Tongue (tissue), 2 donors: ENCODE measurements around the gene FAT4. TPM values are rescaled to one million over a fixed set of nuclear protein-coding genes. Genes with fewer than 3 reads are reported as not detected.

Source experiments
- DNase-seq: peaks from one replicate; pipeline ENCODE4 v3.0.0-alpha.2; 2015
- total RNA-seq: library from RNA; depleted of rRNA; stranded (reverse); fragments of >200 nt; gene quantifications from one replicate; pipeline ENCODE4 v1.2.3, GENCODE V29; 2014

The FAT4 gene
- total RNA-seq, 1 donor from 2014 or later: 81.5 TPM

DNA sequence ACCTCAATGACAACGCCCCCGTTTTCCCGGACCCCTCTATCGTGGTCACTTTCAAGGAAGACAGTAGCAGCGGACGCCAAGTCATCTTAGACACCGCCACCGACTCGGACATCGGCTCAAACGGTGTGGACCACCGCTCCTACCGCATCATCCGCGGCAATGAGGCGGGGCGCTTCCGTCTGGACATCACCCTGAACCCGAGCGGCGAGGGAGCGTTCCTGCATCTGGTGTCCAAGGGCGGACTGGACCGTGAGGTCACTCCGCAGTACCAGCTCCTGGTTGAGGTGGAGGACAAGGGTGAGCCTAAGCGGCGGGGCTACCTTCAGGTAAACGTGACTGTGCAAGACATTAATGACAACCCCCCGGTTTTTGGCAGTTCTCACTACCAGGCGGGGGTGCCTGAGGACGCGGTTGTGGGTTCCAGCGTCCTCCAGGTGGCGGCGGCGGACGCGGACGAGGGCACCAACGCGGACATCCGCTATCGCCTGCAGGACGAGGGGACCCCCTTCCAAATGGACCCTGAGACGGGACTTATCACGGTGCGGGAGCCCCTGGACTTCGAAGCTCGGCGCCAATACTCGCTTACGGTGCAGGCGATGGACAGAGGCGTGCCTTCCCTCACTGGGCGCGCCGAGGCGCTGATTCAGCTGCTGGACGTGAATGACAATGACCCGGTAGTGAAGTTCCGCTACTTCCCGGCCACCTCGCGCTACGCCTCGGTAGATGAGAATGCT is 2.2 kb downstream of the FAT4 start:
- DNase-seq: peak; percentile 51

GRCh38 chr4:125317525-125317877 is 2.7 kb downstream of the FAT4 start:
- peak; percentile 65 for DNase-seq

DNA sequence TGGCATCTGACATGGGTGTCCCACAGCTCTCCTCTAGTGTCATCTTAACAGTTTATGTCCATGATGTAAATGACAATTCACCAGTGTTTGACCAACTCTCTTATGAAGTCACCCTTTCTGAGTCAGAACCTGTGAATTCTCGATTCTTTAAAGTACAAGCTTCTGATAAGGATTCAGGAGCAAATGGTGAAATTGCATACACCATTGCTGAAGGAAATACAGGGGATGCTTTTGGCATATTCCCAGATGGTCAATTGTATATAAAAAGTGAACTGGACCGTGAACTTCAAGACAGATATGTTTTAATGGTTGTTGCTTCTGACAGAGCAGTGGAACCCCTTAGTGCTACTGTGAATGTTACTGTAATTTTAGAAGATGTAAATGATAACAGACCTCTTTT is 4.6 kb downstream of the FAT4 start:
- no peak for DNase-seq

GRCh38 chr4:125321709-125322365 is 7.1 kb downstream of the FAT4 start:
- peak; percentile 75 for DNase-seq

DNA sequence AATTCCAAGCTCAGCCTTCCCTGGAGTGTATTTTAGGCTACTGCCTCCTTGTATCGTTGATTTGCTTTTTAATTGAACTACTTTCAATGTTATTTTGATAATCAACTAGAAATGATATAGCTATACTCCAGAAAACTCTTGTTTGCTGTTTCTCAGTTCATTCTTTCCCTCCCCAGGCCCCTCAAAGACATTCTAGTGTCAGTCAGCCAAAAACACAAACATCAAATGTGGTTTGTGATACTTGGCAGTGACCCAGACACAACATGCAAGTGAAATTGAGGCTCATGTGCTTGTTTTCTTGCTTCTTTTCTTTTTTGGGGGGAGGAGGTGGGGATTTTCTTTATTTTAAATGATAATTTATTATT is 7.6 kb downstream of the FAT4 start:
- peak; percentile 71 for DNase-seq

DNA sequence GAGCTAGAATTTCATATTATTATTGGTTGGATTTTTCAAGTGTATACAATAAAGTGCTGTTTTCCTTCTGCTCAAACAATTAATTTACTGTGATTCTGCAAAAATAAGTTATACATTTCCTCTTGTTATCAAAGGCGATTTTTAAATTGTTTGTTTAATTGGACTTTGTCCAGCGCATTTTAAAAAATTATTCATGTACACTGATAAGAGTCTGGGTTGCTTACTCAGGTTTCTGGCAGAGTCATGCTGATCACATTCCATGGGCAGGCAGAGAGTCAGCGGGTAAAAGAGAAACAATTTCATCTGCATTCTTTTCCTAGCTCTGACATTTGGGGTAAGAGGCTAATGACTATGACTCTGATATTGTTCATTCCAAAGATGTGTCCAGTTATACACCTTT is 8.9 kb downstream of the FAT4 start:
- no peak for DNase-seq

- no peak for DNase-seq
Observed at GRCh38 chr4:125325733-125326132, 11.0 kb downstream of the FAT4 start.

- DNase-seq: no peak
Observed at GRCh38 chr4:125331116-125331515, 16.4 kb downstream of the FAT4 start.

DNA sequence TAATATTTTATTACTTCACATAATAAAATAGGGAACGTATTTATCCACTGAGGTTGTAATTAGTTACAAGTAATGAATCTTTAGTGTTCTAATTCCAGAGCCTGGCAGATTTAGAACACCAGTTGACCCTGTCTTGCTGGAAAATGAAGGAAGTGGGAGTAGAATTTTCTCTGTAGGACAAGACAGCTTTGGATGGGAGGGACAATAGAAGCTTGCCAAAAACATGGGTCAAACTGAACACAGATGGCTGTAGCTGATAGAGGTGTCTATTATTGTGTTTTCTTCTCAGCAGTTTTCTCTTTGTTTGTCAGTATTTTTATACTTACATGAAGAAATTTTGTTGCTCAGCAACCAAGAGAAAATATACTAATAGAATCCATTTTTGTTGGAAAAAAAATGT is 20.2 kb downstream of the FAT4 start:
- no peak for DNase-seq

- DNase-seq: no peak
Observed at GRCh38 chr4:125338814-125339213, 24.1 kb downstream of the FAT4 start.

GRCh38 chr4:125344198-125344597 is 29.4 kb downstream of the FAT4 start:
- DNase-seq: no peak

GRCh38 chr4:125346616-125347015 is 31.9 kb downstream of the FAT4 start:
- DNase-seq: no peak

DNA sequence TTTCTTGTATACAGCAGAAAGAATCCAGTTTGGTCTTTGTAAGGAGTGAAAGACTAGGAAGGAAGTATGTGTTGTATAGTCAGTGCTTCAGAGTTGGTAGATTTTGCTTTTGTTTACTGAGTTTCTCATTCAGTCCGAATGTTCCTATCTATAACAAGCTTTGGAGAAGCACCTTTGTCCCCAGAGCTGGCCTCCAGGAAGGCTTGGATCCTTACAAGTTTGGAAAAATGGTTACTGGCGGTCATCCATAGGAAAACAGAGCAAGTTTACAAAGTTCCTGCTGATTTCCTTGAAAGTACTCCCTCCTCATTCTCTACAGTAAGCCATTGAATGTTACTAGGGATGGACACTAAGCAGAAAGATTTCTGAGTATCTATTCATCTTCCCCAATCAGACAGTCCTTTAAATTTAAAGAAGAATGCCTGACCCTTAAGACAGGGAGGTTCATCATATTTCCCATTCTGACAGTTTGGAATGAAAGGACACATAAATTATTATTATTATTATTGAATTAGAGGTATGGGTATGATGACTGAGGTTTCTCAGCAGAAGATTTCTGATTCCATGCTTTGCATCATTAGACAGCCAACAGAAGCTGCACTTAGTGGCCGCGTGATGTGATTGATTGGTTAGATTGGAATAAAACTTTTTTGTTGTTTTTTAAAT is 35.8 kb downstream of the FAT4 start:
- no peak for DNase-seq

- DNase-seq: no peak
Observed at GRCh38 chr4:125352521-125352920, 37.8 kb downstream of the FAT4 start.

DNA sequence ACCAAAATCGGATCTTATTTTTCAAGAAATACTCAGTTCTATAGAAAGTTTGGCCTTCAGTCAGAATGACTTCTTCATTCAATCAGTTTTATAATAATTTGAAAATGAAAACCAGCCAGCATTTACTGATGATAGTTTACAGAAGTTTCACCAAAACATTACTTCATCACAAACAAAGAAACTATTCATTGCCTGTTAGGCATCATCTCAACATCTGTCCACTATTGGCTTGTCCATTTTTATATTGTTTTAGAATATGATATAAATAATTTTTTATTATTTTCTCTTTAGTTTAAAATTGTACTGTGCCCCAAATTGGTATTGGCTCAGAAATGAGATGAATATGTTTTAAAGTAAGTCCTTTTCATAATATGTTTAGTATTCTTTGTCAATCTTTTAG is 38.4 kb downstream of the FAT4 start:
- DNase-seq: no peak

DNA sequence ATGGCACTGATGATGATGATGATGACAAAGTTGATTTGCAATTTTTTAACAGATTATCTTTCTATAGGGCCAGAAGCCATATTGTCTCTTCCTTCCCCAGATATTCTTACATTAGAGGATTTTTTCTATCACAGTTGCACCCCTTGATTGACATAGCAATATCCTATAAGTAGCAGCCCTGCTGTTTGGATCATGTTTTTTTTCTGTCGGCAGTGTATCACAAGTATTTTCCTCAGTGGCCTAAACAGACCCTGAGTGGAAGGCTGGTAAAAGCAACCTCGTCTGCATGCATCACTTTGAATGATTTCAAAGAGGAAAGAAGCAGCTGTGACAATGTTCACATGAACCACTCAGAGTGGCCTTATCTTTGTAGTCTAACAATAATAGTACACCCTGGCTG is 41.0 kb downstream of the FAT4 start:
- no peak for DNase-seq

DNA sequence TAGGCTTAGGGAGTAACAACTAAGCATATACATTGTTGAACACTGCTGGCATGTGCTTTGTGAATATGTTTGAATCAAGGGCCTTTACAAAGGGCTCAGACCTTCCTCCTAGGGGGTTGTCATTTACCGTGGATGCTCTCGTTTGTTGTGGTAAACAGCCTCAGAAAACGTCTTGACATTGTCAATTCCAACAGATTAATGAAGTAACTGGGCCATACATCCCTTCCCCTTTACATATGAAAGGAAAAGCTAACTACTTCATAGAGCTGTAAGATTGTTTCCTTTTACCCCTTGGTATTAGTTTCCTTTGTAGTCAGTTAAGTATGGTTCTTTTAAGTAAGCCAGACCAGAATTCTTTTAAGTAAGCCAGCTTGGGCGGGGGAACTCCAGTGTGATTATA is 42.9 kb downstream of the FAT4 start:
- DNase-seq: no peak

DNA sequence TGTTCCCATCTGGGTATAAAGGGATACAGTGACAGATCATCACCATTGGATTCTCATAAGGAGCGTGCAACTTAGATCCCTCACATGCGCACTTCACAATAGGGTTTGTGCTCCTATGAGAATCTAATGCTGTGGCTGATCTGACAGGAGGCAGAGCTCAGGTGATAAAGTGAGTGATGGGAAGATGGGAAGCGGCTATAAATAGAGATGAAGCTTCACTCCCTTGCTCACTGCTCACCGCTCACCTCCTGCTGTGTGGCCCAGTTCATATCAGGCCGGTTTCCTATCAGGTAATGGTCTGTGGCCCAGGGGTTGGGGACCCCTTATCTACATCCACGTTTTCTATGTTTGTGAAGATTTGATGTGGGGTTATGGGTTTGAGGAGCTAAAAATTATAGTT is 43.7 kb downstream of the FAT4 start:
- DNase-seq: no peak

DNA sequence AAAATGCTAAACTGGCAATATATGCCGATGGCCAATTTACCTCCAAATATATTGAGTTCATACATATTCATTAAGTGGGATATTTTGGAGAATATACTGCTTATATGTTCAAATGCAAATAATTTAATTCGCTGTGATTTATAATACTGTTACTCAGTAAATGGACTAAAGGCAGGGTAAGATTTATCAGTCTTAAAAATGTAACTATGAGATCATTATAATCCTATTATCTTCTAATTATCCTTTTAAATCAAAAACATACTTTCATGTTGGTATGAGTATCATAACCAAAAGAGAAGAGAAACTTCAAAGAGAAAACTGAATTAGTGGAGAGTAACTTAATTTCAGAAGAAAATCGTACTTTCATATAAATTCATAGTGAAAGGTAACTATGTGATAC is 44.6 kb downstream of the FAT4 start:
- no peak for DNase-seq

GRCh38 chr4:125359960-125360634 is 45.3 kb downstream of the FAT4 start:
- no peak for DNase-seq

- no peak for DNase-seq
Observed at GRCh38 chr4:125360727-125361126, 46.0 kb downstream of the FAT4 start.
